Astrocyte (in vitro differentiated cells and primary cell): Measurements from ENCODE around the gene PAPLN. TPM values are rescaled to one million over a fixed set of nuclear protein-coding genes. Genes with fewer than 3 reads are reported as not detected.

ENCODE experiments used
- DNase-seq: peaks from one replicate; pipeline ENCODE4 v3.0.0-alpha.2; 2010; ENCODE audit warnings: low read depth
- FAIRE-seq: peaks from 2 replicates; lab custom pipeline; 2011; peaks lifted over from hg19 to GRCh38; lab: Jason Lieb, UNC
- H2AFZ ChIP-seq: 2 replicates; pipeline ENCODE4 v1.6.0; 2012; ENCODE audit warnings: low read depth, low read length, inconsistent platforms
- H3K27ac ChIP-seq: 2 replicates; pipeline ENCODE4 v1.5.1; 2011; ENCODE audit warnings: low read depth, low read length, inconsistent platforms
- H3K27me3 ChIP-seq: 2 replicates; pipeline ENCODE4 v1.6.0; 2011; ENCODE audit warnings: low read length, inconsistent platforms; ENCODE audit not compliant: insufficient read depth
- H3K36me3 ChIP-seq: 2 replicates; pipeline ENCODE4 v1.5.1; 2011; ENCODE audit warnings: low read length, inconsistent platforms; ENCODE audit not compliant: insufficient read depth
- H3K4me1 ChIP-seq: 2 replicates; pipeline ENCODE4 v1.5.1; 2011; ENCODE audit warnings: low read length, inconsistent platforms; ENCODE audit not compliant: insufficient read depth
- H3K4me2 ChIP-seq: 2 replicates; pipeline ENCODE4 v1.6.0; 2012; ENCODE audit warnings: low read length, inconsistent platforms
- H3K4me3 ChIP-seq: 2 replicates; pipeline ENCODE4 v1.5.1; 2011; ENCODE audit warnings: low read depth, mild to moderate bottlenecking, low read length, inconsistent platforms; ENCODE audit not compliant: insufficient read depth
- H3K79me2 ChIP-seq: 2 replicates; pipeline ENCODE4 v1.6.0; 2012; ENCODE audit warnings: mild to moderate bottlenecking, low read length, inconsistent platforms; ENCODE audit not compliant: insufficient read depth
- H3K9ac ChIP-seq: 2 replicates; pipeline ENCODE4 v1.6.0; 2012; ENCODE audit warnings: mild to moderate bottlenecking, low read length, inconsistent platforms
- H3K9me3 ChIP-seq: 2 replicates; pipeline ENCODE4 v1.5.1; 2012; ENCODE audit warnings: low read depth, mild to moderate bottlenecking, low read length, inconsistent platforms; ENCODE audit not compliant: insufficient read depth
- H4K20me1 ChIP-seq: 2 replicates; pipeline ENCODE4 v1.6.0; 2012; ENCODE audit warnings: low read length, inconsistent platforms; ENCODE audit not compliant: insufficient read depth
- H3K27ac Mint-ChIP-seq: one replicate; pipeline ENCODE4 v1.8.0; 2021; ENCODE audit warnings: mild to moderate bottlenecking, mixed read lengths; ENCODE audit not compliant: unreplicated experiment
- H3K27me3 Mint-ChIP-seq: one replicate; pipeline ENCODE4 v1.8.0; 2021; ENCODE audit warnings: low read depth, mixed read lengths; ENCODE audit not compliant: unreplicated experiment
- H3K36me3 Mint-ChIP-seq: one replicate; pipeline ENCODE4 v1.8.0; 2021; ENCODE audit warnings: low read depth, mixed read lengths; ENCODE audit not compliant: unreplicated experiment
- H3K4me1 Mint-ChIP-seq: one replicate; pipeline ENCODE4 v1.8.0; 2021; ENCODE audit warnings: low read depth, mixed read lengths; ENCODE audit not compliant: unreplicated experiment
- H3K4me3 Mint-ChIP-seq: one replicate; pipeline ENCODE4 v1.8.0; 2021; ENCODE audit warnings: mild to moderate bottlenecking, moderate library complexity, mixed read lengths; ENCODE audit not compliant: unreplicated experiment
- H3K9me3 Mint-ChIP-seq: one replicate; pipeline ENCODE4 v1.8.0; 2021; ENCODE audit warnings: mild to moderate bottlenecking, mixed read lengths; ENCODE audit not compliant: unreplicated experiment
- CTCF ChIP-seq: IDR thresholded peaks from 2 replicates; pipeline ENCODE4 v1.5.1; 2011; ENCODE audit warnings: low read depth, mild to moderate bottlenecking, inconsistent platforms, low read length, moderate library complexity; ENCODE audit not compliant: insufficient read depth
- EZH2 ChIP-seq: IDR thresholded peaks from 2 replicates; pipeline ENCODE4 v1.6.1; 2012; ENCODE audit warnings: mild to moderate bottlenecking, low read length, inconsistent platforms; ENCODE audit not compliant: insufficient read depth
- total RNA-seq: library from RNA; stranded (reverse); gene quantifications from 2 replicates; pipeline ENCODE4 v1.2.1, GENCODE V29; 2021

The PAPLN gene
- total RNA-seq, 1 donor from 2014 or later, result 5.0 TPM

- Histone ChIP-seq H2AFZ (no peak overlapping the region), H3K4me1 (no peaks in the 10 kb centered on the region), H3K4me3 (no peak overlapping the region), H3K79me2 (no peaks in the 10 kb centered on the region), H3K9ac (no peak overlapping the region), H3K9me3 (no peaks in the 10 kb centered on the region), H4K20me1 (no peaks in the 10 kb centered on the region), H3K4me2 (no peak overlapping the region), H3K27me3 (no peaks in the 10 kb centered on the region), H3K27ac (no peak overlapping the region), H3K36me3 (no peaks in the 10 kb centered on the region)
- H3K27ac Mint-ChIP-seq, result no peak overlapping the region
- TF ChIP-seq EZH2 (no peak), CTCF (no peak)
- no peaks in the 10 kb centered on the region for H3K4me1 Mint-ChIP-seq
- peaks cover 3% of the 10 kb centered on the region for H3K36me3 Mint-ChIP-seq
- peaks cover 7% of the 10 kb centered on the region for H3K27me3 Mint-ChIP-seq
- no peak for FAIRE-seq
- no peak for DNase-seq
- H3K9me3 Mint-ChIP-seq, result no peaks in the 10 kb centered on the region
- H3K4me3 Mint-ChIP-seq, result no peak overlapping the region
Measured at GRCh38 chr14:73255693-73256225, 18.5 kb downstream of the PAPLN start.

GRCh38 chr14:73258076-73258475 is 20.8 kb downstream of the PAPLN start:
- no peaks in the 10 kb centered on the region for H3K4me1 ChIP-seq
- peaks cover 9% of the 10 kb centered on the region for H3K27me3 Mint-ChIP-seq
- no peaks in the 10 kb centered on the region for H3K27me3 ChIP-seq
- H3K9me3 Mint-ChIP-seq, result no peaks in the 10 kb centered on the region
- peak; percentile 35 for DNase-seq
- no peaks in the 10 kb centered on the region for H3K4me1 Mint-ChIP-seq
- H3K27ac Mint-ChIP-seq, result no peak overlapping the region
- TF ChIP-seq EZH2 (no peak), CTCF (no peak)
- no peak for FAIRE-seq
- no peak overlapping the region for H3K9ac ChIP-seq
- no peaks in the 10 kb centered on the region for H4K20me1 ChIP-seq
- H2AFZ ChIP-seq, result no peak overlapping the region
- no peaks in the 10 kb centered on the region for H3K79me2 ChIP-seq
- no peaks in the 10 kb centered on the region for H3K36me3 ChIP-seq
- H3K9me3 ChIP-seq, result no peaks in the 10 kb centered on the region
- no peak overlapping the region for H3K4me2 ChIP-seq
- H3K36me3 Mint-ChIP-seq, result peaks cover 3% of the 10 kb centered on the region
- no peak overlapping the region for H3K4me3 Mint-ChIP-seq
- H3K4me3 ChIP-seq, result no peak overlapping the region
- no peak overlapping the region for H3K27ac ChIP-seq

DNA sequence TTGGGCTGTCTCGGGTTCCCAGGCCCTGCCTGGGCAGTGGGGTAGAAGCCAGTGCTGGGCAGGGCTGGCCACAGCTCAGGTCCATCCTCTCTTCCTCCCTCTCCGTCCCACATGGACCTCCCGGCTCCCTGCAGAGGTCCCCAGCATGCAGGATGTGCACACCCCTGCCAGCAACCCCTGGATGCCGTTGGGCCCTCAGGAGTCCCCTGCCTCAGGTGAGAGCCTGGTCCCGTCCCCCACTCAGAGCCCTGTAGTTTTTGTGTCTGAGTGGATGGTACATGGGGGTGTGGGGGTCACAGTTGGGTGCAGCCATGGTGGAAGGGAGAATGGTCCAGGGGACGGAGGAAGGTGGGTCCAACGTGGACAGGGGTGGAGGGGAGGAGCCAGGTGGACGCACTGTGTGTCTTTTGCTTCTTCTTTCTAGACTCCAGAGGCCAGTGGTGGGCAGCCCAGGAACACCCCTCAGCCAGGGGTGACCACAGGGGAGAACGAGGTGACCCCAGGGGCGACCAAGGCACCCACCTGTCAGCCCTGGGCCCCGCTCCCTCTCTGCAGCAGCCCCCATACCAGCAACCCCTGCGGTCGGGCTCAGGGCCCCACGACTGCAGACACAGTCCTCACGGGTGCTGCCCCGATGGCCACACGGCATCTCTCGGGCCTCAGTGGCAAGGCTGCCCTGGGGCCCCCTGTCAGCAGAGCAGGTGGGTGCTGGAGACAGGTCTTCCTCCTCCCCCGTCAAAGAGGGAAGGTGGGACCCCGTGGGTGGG is 21.7 kb downstream of the PAPLN start:
- Histone ChIP-seq H3K9me3 (no peaks in the 10 kb centered on the region), H3K36me3 (no peaks in the 10 kb centered on the region), H3K4me2 (no peak overlapping the region), H3K27ac (no peak overlapping the region), H3K4me1 (no peaks in the 10 kb centered on the region), H3K27me3 (no peaks in the 10 kb centered on the region), H3K4me3 (no peak overlapping the region), H4K20me1 (no peaks in the 10 kb centered on the region), H2AFZ (no peak overlapping the region), H3K79me2 (no peaks in the 10 kb centered on the region), H3K9ac (no peak overlapping the region)
- Mint-ChIP-seq H3K27me3 (peaks cover 12% of the 10 kb centered on the region), H3K4me3 (no peak overlapping the region), H3K27ac (no peak overlapping the region), H3K4me1 (no peaks in the 10 kb centered on the region), H3K9me3 (no peaks in the 10 kb centered on the region), H3K36me3 (peaks cover 3% of the 10 kb centered on the region)
- TF ChIP-seq EZH2, result no peak
- TF ChIP-seq CTCF, result no peak
- FAIRE-seq, result no peak
- no peak for DNase-seq
